Spinal cord (tissue), 10 donors: Measurements from ENCODE around the gene ETV6. TPM values are rescaled to one million over a fixed set of nuclear protein-coding genes. Genes with fewer than 3 reads are reported as not detected.

Experiments
- DNase-seq, 6 donors: peaks; one replicate each; pipeline versions ENCODE4 v3.0.0 to v3.0.0-alpha.2; 2013 to 2015; ENCODE audit warnings: low spot score in 6 of 6, low read depth in 4 of 6
- H3K27ac ChIP-seq: one replicate; pipeline ENCODE4 v1.5.1; 2013; ENCODE audit warnings: low read depth, low read length, control low read depth
- H3K27me3 ChIP-seq: one replicate; pipeline ENCODE4 v1.6.1; 2013; ENCODE audit warnings: low read length; ENCODE audit not compliant: control insufficient read depth, insufficient read depth
- H3K36me3 ChIP-seq: one replicate; pipeline ENCODE4 v1.6.1; 2013; ENCODE audit warnings: low read length; ENCODE audit not compliant: control insufficient read depth, insufficient read depth
- H3K4me1 ChIP-seq: one replicate; pipeline ENCODE4 v1.6.1; 2013; ENCODE audit warnings: low read length; ENCODE audit not compliant: control insufficient read depth, insufficient read depth
- H3K4me3 ChIP-seq: one replicate; pipeline ENCODE4 v1.5.1; 2013; ENCODE audit warnings: low read depth, low read length, control low read depth
- H3K9me3 ChIP-seq: one replicate; pipeline ENCODE4 v1.6.1; 2013; ENCODE audit warnings: low read length; ENCODE audit not compliant: control insufficient read depth, insufficient read depth
- WGBS: methylation state at CpG from one replicate; pipeline ENCODE4 v1.1.5; 2013; ENCODE audit warnings: missing lambda C conversion rate; ENCODE audit not compliant: insufficient coverage; 5-methylcytosine and 5-hydroxymethylcytosine counted together
- polyA plus RNA-seq, 2 donors: library from polyadenylated mRNA; unstranded; fragments of 120-200 nt; gene quantifications; one replicate each; pipeline ENCODE4 v1.2.1, GENCODE V29; 2013; ENCODE audit not compliant: insufficient read length in 2 of 2
- total RNA-seq, 2 donors: library from RNA; depleted of rRNA in 1 of 2; stranded (reverse); fragments of 120-200 nt in 1 of 2; fragments of >200 nt in 1 of 2; gene quantifications; one replicate each; pipeline versions ENCODE4 v1.2.3 to v1.2.4, GENCODE V29; 2013 to 2014
- donor health status: healthy.

Gene ETV6
- total and polyA plus RNA-seq, 4 donors: 6.8 to 9.9 (median 8.1) TPM

DNA sequence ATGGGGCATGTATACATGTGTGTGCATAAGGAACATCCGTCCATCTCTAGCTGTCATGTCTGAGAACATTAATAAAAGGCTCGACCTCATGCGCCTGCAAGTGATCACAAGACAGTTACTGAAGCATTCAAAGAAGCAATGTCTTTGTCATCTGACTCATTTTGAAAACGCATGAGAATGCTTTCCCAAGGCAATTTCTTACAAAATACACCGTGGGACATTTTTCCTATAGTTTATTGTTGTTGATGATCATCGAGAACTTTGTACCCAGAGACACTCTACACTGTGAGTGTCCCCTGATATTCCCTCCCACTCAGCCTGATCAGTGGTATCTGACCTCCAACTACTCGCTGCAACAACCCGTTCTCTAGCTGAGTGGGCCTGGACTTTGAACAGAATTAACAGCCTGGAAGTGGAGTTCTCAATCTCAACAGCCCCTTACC, 68.1 kb downstream of the ETV6 start:
- DNase-seq: no peak
- H3K36me3 ChIP-seq: no peaks in the 10 kb centered on the region
- H3K27me3 ChIP-seq: no peaks in the 10 kb centered on the region
- no peaks in the 10 kb centered on the region for H3K9me3 ChIP-seq
- WGBS: 54% methylated on average over 4 of the region's 8 CpGs
- H3K4me3 ChIP-seq: no peak overlapping the region
- H3K27ac ChIP-seq: no peak overlapping the region
- H3K4me1 ChIP-seq: peaks cover 32% of the 10 kb centered on the region

DNA sequence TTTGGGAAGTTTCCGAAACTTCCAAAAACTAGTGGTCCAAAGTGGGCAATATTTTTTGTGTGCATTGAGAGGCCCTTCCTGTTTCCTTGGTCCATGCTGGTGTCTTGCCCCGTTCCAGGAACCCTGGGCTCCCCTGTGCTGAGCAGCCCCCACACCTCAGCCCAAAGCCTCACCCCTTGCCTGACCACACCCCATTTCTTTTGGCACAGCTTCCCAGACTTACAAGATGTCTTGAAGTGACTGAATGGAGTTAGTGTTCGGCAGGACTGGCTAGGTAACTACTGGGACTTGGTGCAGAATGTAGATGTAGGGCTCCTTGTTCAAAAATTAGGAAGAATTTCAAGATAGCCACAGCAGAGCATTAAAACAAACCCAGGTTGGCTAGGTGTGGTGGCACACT, 68.6 kb downstream of the ETV6 start:
- no peak for DNase-seq
- Histone ChIP-seq H3K4me3 (no peak overlapping the region), H3K27ac (no peak overlapping the region), H3K27me3 (no peaks in the 10 kb centered on the region), H3K36me3 (no peaks in the 10 kb centered on the region), H3K4me1 (peaks cover 32% of the 10 kb centered on the region), H3K9me3 (no peaks in the 10 kb centered on the region)
- WGBS: 86% methylated on average over 2 of the region's 3 CpGs

DNA sequence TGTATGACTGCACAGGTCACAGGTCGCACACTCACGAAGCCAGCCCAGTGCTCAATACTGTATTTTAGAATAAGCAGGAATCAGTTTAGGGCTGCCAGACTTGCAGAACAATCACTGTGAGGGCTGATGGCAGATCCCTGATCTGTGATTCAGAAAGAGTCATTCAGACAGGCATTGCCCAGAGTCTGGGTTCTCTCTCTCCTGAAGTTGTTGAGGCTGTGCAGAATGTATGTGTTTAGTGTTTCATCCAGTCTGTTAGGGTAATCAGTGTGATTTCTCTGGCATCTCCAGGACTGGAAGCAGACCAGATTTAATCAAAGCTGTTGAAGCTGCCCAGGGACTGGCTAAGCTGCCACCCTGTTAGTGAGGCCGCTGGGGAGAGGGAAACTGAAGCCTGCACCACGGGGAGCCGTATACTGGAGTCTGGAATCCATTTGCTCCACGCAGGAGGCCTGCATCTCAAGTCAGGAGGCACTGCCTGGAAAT, 69.3 kb downstream of the ETV6 start:
- H3K27me3 ChIP-seq: no peaks in the 10 kb centered on the region
- no peak overlapping the region for H3K4me3 ChIP-seq
- 43% methylated on average over 6 of the region's 6 CpGs for WGBS
- H3K4me1 ChIP-seq: peaks cover 34% of the 10 kb centered on the region
- peak overlapping the region; percentile 20 for H3K27ac ChIP-seq
- DNase-seq: peak in 2 of 6 donors; percentile 58 to 79
- no peaks in the 10 kb centered on the region for H3K36me3 ChIP-seq
- H3K9me3 ChIP-seq: no peaks in the 10 kb centered on the region

DNA sequence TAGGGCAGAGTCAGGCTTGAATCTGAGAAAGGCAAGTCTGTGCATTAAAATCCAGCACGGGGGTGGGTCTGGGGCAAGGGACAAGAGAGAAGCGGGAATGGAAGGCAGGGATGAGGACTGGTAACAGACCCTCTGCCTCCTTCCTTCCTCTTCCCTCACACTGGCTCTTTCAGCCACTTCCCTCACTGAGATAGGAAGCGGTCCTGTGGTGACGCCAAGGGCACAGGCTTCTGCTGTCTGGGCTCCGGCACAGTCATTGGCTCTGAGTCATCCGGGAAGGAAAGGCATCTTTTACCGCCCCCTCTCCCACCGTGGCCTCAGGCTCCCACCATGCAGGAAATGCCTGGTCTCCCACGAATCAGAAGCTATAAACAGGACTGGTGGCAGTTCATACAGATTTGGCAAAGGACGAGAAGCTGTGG, 70.2 kb downstream of the ETV6 start:
- Histone ChIP-seq H3K27ac (peak overlapping the region; percentile 20), H3K27me3 (no peaks in the 10 kb centered on the region), H3K4me3 (no peak overlapping the region), H3K36me3 (no peaks in the 10 kb centered on the region), H3K4me1 (peaks cover 39% of the 10 kb centered on the region), H3K9me3 (no peaks in the 10 kb centered on the region)
- 69% methylated on average over 8 of the region's 10 CpGs for WGBS
- DNase-seq: no peak

DNA sequence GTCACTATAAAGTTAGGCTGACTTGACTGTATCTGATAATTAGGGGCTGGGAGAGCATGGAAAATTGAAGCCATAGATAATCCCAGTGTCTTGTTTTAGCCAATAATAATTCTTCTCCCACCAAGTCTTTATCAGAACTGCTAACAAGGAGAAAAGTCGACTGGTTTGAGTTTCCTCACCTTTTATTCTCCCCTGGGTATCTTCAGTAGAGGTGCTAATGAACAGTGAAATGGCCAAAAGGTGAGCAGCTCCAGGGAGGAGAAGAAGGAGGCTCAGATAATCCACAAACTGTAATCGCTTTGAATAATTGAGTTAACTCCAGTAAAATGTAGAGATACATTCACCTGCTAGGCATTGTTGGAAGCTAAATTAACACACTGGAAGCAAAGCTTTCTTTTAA, 72.6 kb downstream of the ETV6 start:
- Histone ChIP-seq H3K4me3 (no peak overlapping the region), H3K36me3 (no peaks in the 10 kb centered on the region), H3K27ac (no peak overlapping the region), H3K27me3 (no peaks in the 10 kb centered on the region), H3K9me3 (no peaks in the 10 kb centered on the region), H3K4me1 (peaks cover 33% of the 10 kb centered on the region)
- DNase-seq: no peak
- no CpG with 5 or more reads among the region's 2 CpGs for WGBS

DNA sequence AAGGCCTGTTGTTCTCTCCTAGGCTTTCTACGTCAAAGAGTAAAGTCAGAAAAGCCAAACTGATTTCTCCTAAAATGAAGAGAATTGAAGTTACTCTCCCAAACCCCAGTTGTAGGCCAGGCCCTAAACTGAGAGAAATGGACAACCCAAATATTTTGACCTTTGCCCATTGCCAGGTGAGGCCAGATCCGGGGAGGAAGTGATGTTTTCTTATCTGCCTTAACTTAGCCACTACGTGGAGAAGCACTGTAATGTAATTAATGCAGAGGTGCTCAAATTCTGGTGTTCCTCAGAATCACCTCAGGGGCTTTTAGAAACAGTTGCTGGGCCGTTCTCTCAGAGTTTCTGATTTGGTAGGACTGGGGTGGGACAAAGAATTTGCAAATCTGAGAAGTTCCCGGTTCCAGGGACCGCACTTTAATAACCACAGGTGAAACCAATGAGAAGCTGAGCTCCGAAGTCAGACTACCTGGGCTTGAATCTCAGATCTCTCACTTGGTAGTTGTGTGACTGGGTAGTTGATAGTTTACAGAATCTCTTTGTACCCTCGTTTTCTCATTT, 73.2 kb downstream of the ETV6 start:
- H3K9me3 ChIP-seq: no peaks in the 10 kb centered on the region
- no peak overlapping the region for H3K27ac ChIP-seq
- H3K27me3 ChIP-seq: no peaks in the 10 kb centered on the region
- H3K4me3 ChIP-seq: no peak overlapping the region
- no peaks in the 10 kb centered on the region for H3K36me3 ChIP-seq
- DNase-seq: no peak
- H3K4me1 ChIP-seq: peaks cover 35% of the 10 kb centered on the region
- 93% methylated on average over 2 of the region's 8 CpGs for WGBS

DNA sequence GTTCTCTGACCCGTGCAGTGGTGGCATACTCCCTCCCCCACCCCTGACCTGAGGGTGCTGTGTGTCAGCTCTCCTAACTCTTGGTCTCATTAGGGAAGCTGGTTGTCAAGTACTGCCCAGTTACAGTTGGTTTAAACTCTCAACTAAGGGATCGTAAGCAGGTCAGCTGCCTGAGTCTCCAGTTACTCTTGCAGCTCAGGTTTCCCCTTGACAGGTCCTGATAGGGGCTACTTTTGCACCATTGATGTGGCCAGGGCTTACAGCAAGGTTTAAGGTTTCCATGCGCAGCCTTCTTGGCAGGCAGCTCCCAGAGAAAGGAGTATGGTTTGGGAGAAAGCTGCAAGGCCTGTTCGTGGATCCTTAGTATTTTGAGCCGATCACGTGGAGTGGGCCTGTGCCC, 74.5 kb downstream of the ETV6 start:
- Histone ChIP-seq H3K27me3 (no peaks in the 10 kb centered on the region), H3K4me3 (no peak overlapping the region), H3K27ac (no peak overlapping the region), H3K9me3 (no peaks in the 10 kb centered on the region), H3K4me1 (peaks cover 23% of the 10 kb centered on the region), H3K36me3 (no peaks in the 10 kb centered on the region)
- no peak for DNase-seq
- 83% methylated on average over 6 of the region's 6 CpGs for WGBS

DNA sequence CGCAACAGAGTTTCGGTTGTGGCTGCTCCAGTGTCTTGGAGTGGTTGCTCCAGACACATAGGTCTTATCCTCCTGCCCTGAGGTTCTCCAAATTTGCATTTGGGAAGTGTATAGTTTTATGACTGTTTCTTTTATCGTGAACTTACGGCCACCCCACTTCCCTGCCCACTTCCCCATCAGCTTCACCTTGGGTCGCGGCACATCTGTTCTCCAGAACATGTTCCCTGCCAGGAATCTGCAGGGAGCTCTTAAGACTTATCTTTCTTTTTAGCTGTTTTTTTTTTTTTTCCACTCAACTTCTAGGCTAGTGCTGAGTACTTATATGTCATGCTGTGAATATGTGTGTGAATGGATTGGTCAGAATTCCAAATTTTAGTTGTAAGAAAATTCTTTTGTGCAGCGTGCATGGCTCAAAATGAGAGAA, 75.4 kb downstream of the ETV6 start:
- Histone ChIP-seq H3K4me1 (peaks cover 15% of the 10 kb centered on the region), H3K36me3 (no peaks in the 10 kb centered on the region), H3K27me3 (no peaks in the 10 kb centered on the region), H3K27ac (peak overlapping the region; percentile 10), H3K9me3 (no peaks in the 10 kb centered on the region), H3K4me3 (no peak overlapping the region)
- 93% methylated on average over 2 of the region's 7 CpGs for WGBS
- peak in 1 of 6 donors; percentile 48 for DNase-seq

DNA sequence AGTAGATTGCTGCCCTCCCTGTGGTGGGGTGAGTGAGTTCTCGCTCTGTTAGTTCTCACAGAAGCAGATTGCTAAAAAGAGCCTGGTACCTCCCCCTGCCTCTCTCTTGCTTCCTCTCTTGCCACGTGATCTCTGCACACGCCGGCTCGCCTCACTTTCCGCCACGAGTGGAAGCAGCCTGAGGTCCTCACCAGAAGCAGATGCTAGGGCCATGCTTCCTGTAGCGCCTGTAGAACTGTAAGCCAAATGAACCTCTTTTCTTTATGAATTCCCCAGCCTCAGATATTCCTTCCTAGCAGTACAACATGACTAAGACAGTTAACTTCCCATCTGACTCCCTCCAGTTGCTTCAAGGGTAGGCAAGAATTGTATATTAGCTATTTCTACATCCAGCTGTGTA, 76.2 kb downstream of the ETV6 start:
- H3K27me3 ChIP-seq: no peaks in the 10 kb centered on the region
- no peak for DNase-seq
- 91% methylated on average over 7 of the region's 8 CpGs for WGBS
- H3K9me3 ChIP-seq: no peaks in the 10 kb centered on the region
- H3K4me1 ChIP-seq: peaks cover 15% of the 10 kb centered on the region
- H3K27ac ChIP-seq: no peak overlapping the region
- no peaks in the 10 kb centered on the region for H3K36me3 ChIP-seq
- H3K4me3 ChIP-seq: no peak overlapping the region

DNA sequence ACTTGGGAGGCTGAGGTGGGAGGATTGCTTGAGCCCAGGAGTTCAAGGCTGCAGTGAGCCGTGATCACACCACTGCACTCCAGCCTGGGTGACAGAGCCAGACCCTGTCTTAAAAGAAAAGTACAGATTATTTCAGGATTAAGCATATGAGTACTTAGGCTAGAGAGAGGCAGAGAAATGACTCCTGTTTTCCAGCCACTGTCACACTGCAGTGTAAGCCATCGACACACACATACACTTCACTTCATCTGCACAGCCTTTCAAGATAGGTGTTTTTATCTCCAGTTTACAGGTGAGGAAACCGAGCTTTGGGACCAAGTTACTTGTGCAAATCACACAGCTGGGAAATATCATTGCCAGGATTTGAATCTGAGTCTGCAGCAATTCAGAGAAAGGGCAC, 77.2 kb downstream of the ETV6 start:
- Histone ChIP-seq H3K27ac (no peak overlapping the region), H3K27me3 (no peaks in the 10 kb centered on the region), H3K9me3 (no peaks in the 10 kb centered on the region), H3K36me3 (no peaks in the 10 kb centered on the region), H3K4me1 (peaks cover 15% of the 10 kb centered on the region), H3K4me3 (no peak overlapping the region)
- WGBS: 75% methylated on average over 1 of the region's 3 CpGs
- no peak for DNase-seq
